ENCODE measurements around the gene MPP3.

MPP3 gene

GRCh38 chr17:43860077-43860725 lies 27.3 kb upstream of the MPP3 start:
- TF ChIP-seq CTCF (IDR thresholded peaks at IDR 0.05) = no peak
- H3K4me3 ChIP-seq = no peak overlapping the region
- H3K27ac ChIP-seq = peak overlapping the region; percentile 48 to 64
- DNase-seq (ENCODE audit: low spot score) = peak; percentile 68

- DNase-seq (ENCODE audit: low spot score) = no peak
- no peak overlapping the region for H3K27ac ChIP-seq
- no peak overlapping the region for H3K4me3 ChIP-seq
- no peak for TF ChIP-seq CTCF (IDR thresholded peaks at IDR 0.05)
Measured at GRCh38 chr17:43857957-43858600, 25.1 kb upstream of the MPP3 start.

GRCh38 chr17:43857141-43857540 lies 24.2 kb upstream of the MPP3 start:
- no peak for DNase-seq (ENCODE audit: low spot score)
- Histone ChIP-seq H3K4me3 (no peak overlapping the region), H3K27ac (no peak overlapping the region)
- no peak for TF ChIP-seq CTCF (IDR thresholded peaks at IDR 0.05)

- DNase-seq (ENCODE audit: low spot score) = no peak
- Histone ChIP-seq H3K27ac (no peak overlapping the region), H3K4me3 (no peak overlapping the region)
- no peak for TF ChIP-seq CTCF (IDR thresholded peaks at IDR 0.05)
Measured at GRCh38 chr17:43856141-43856540, 23.2 kb upstream of the MPP3 start.

GRCh38 chr17:43855061-43855460 lies 22.1 kb upstream of the MPP3 start:
- DNase-seq (ENCODE audit: low spot score) = no peak
- Histone ChIP-seq H3K27ac (no peak overlapping the region), H3K4me3 (no peak overlapping the region)
- TF ChIP-seq CTCF (IDR thresholded peaks at IDR 0.05) = no peak

- DNase-seq (ENCODE audit: low spot score) = no peak
- Histone ChIP-seq H3K4me3 (no peak overlapping the region), H3K27ac (no peak overlapping the region)
- TF ChIP-seq CTCF (IDR thresholded peaks at IDR 0.05) = no peak
Measured at GRCh38 chr17:43854498-43854897, 21.6 kb upstream of the MPP3 start.

- TF ChIP-seq CTCF (IDR thresholded peaks at IDR 0.05) = no peak
- Histone ChIP-seq H3K27ac (no peak overlapping the region), H3K4me3 (no peak overlapping the region)
- no peak for DNase-seq (ENCODE audit: low spot score)
Measured at GRCh38 chr17:43853546-43853945, 20.6 kb upstream of the MPP3 start.

All from coronary artery (tissue), 2 donors.